D721Med (cell line): Measurements from ENCODE around the gene OR51B4.

ENCODE experiments used
- DNase-seq: peaks from one replicate; pipeline ENCODE4 v3.0.0; 2011; ENCODE audit warnings: low spot score; ENCODE audit not compliant: insufficient read length
- FAIRE-seq: peaks from 2 replicates; lab custom pipeline; 2011; peaks lifted over from hg19 to GRCh38; lab: Jason Lieb, UNC
- CTCF ChIP-seq: IDR thresholded peaks from 2 replicates; pipeline ENCODE4 v1.5.1; 2012; ENCODE audit warnings: mild to moderate bottlenecking, control low read depth; ENCODE audit not compliant: insufficient read depth; ENCODE audit errors: missing control alignments

Gene OR51B4

DNA sequence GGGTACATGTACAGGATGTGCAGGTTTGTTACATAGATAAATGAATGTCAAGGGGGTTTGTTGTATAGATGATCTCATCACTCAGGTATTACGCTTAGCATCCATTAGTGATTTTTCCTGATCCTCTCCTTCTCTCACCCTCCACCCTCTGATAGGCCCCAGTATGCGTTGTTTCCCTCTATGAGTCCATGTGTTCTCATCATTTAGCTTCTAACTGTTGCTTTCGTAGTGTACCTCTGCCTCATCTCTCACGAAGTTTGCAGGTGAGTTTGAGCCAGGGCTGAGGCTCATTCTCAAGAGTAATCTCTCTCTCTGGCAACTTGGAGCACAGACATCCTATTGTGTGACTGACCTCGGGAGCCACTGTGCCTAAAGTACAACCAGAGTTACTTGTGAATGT is 27.4 kb downstream of the OR51B4 start:
- TF ChIP-seq CTCF: no peak
- FAIRE-seq: no peak
- DNase-seq: no peak

GRCh38 chr11:5272395-5273017 is 29.2 kb downstream of the OR51B4 start:
- DNase-seq (no peak), FAIRE-seq (no peak)
- TF ChIP-seq CTCF: no peak

DNA sequence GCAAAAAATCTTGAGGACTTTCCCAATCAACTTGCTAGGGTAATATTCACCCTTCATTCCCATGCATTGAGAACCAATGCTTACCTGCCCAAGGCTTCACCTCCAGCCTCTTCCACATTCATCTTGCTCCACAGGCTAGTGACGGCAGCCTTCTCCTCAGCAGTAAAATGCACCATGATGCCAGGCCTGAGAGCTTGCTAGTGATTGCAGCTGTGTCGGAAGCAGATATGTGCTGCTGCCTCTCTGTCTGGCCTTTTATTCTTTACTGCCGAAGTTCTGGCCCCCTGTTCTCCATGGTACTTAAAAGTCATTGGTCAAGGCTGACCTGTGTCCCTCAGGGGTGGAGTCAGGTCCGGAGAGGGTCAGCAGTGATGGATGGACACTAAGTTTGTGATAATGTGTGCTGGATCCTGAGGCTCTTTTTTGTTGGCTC is 32.0 kb downstream of the OR51B4 start, which contains the start of gene HBE1:
TSS of gene HBE1 (minus strand) at position 231 of the 433 bp plus-strand sequence. CDS start at position 176, 55 bp downstream.
- FAIRE-seq (no peak), DNase-seq (no peak)
- no peak for TF ChIP-seq CTCF

GRCh38 chr11:5267033-5267563 is 34.6 kb downstream of the OR51B4 start:
- FAIRE-seq: no peak
- DNase-seq: no peak
- TF ChIP-seq CTCF: no peak

GRCh38 chr11:5266609-5267008 is 35.1 kb downstream of the OR51B4 start:
- FAIRE-seq: no peak
- TF ChIP-seq CTCF: no peak
- DNase-seq: no peak

GRCh38 chr11:5265832-5266231 is 35.9 kb downstream of the OR51B4 start:
- DNase-seq (no peak), FAIRE-seq (no peak)

More at GRCh38 chr11:5265832-5266231, 35.9 kb downstream of the OR51B4 start:
- no peak for TF ChIP-seq CTCF
